Activated CD8-positive, alpha-beta memory T cell treated with anti-CD3 and anti-CD28 coated beads for 24 hours (primary cell): ENCODE results near the gene TOMM6.
"Not testable (repeated sequence)": the region's sequence is repeated elsewhere in the genome, so short reads cannot be mapped to it uniquely, and the experiment has no call there.

Experiments
- DNase-seq: peaks from one replicate; pipeline ENCODE4 v3.0.0-alpha.2; 2020

TOMM6 gene

GRCh38 chr6:41766043-41766664 is 21.3 kb upstream of the TOMM6 start:
- not testable (repeated sequence) for DNase-seq

GRCh38 chr6:41767112-41767833 is 20.2 kb upstream of the TOMM6 start:
- DNase-seq, result no peak

- no peak for DNase-seq
Measured at GRCh38 chr6:41768545-41769308, 18.8 kb upstream of the TOMM6 start.

GRCh38 chr6:41769376-41769775 is 18.1 kb upstream of the TOMM6 start:
- no peak for DNase-seq

- no peak for DNase-seq
Measured at GRCh38 chr6:41770381-41771057, 17.0 kb upstream of the TOMM6 start.

- no peak for DNase-seq
Measured at GRCh38 chr6:41771058-41771983, 16.2 kb upstream of the TOMM6 start.

GRCh38 chr6:41774841-41775240 is 12.7 kb upstream of the TOMM6 start:
- no peak for DNase-seq

GRCh38 chr6:41775293-41775882 is 12.1 kb upstream of the TOMM6 start:
- DNase-seq, result no peak

GRCh38 chr6:41777551-41778285 is 9.8 kb upstream of the TOMM6 start:
- no peak for DNase-seq

GRCh38 chr6:41778895-41779294 is 8.6 kb upstream of the TOMM6 start:
- no peak for DNase-seq

- DNase-seq, result peak; percentile 70
Measured at GRCh38 chr6:41779336-41779735, 8.2 kb upstream of the TOMM6 start.

GRCh38 chr6:41779788-41780550 is 7.5 kb upstream of the TOMM6 start, which contains the start of gene FRS3:
TSS of gene FRS3 (minus strand) at chr6:41779900. CDS start at chr6:41776987, 2,913 bp downstream.
- peak; percentile 100 for DNase-seq

GRCh38 chr6:41780551-41781365 is 6.7 kb upstream of the TOMM6 start, which contains the start of gene PRICKLE4:
TSS of gene PRICKLE4 (plus strand) at chr6:41780782. CDS start at chr6:41783474, 2,692 bp downstream.
- no peak for DNase-seq

GRCh38 chr6:41781366-41781730 is 6.1 kb upstream of the TOMM6 start:
- DNase-seq, result no peak

GRCh38 chr6:41783106-41783780 is 4.3 kb upstream of the TOMM6 start:
- no peak for DNase-seq

- no peak for DNase-seq
Measured at GRCh38 chr6:41784581-41785171, 2.8 kb upstream of the TOMM6 start.

- no peak for DNase-seq
Measured at GRCh38 chr6:41785254-41785653, 2.2 kb upstream of the TOMM6 start.
